Liver (tissue), 3 donors: Measurements from ENCODE around the gene CAMKV.

Experiments
- ATF3 ChIP-seq: IDR thresholded peaks from 2 replicates; pipeline ENCODE4 v1.6.1; 2016; ENCODE audit warnings: antibody characterized with exemption
- CTCF ChIP-seq: fragments of 150-350 bp; IDR thresholded peaks from 2 replicates; pipeline ENCODE4 v1.5.1; 2017; ENCODE audit warnings: improper control_type of control experiment, low read depth, low read length; ENCODE audit not compliant: missing input control
- REST ChIP-seq: IDR thresholded peaks from 2 replicates; pipeline ENCODE4 v1.6.1; 2016; ENCODE audit warnings: antibody characterized with exemption, mild to moderate bottlenecking
- YY1 ChIP-seq: IDR thresholded peaks from 2 replicates; pipeline ENCODE4 v1.6.1; 2016; ENCODE audit warnings: antibody characterized with exemption, mild to moderate bottlenecking
- ZBTB33 ChIP-seq: IDR thresholded peaks from 2 replicates; pipeline ENCODE4 v1.6.1; 2016; ENCODE audit warnings: antibody characterized with exemption
- donor health status: healthy.
- donor health status: healthy.

- TF ChIP-seq CTCF, result no peak
- TF ChIP-seq ATF3, result no peak
- no peak for TF ChIP-seq YY1
- no peak for TF ChIP-seq REST
- no peak for TF ChIP-seq ZBTB33
Observed at GRCh38 chr3:49855662-49856061, 14.0 kb downstream of the CAMKV start.
